Smooth muscle cell of the brain vasculature (primary cell): ENCODE data around the gene GSN.
"Not testable (repeated sequence)": the region's sequence is repeated elsewhere in the genome, so short reads cannot be mapped to it uniquely, and the experiment has no call there.

Experiments used
- DNase-seq: peaks from one replicate; pipeline ENCODE4 v3.0.0-alpha.2; 2012; ENCODE audit warnings: low read depth, low spot score

The GSN gene

DNA sequence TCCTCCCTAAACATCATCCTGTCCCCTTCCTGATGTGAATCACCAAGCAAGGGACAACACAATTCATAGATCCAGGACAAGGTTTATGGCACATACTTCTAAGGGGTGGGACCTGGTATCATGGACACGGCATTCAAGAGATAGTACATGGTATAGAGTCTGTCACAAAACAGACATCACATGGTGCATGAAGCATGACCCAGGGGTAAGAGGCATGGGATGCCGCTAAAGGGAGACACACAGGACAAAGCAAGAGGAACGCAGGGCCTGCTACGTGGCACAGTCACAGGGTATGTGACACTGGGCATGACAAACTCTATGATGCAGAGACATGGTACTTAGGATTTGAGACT lies 20.7 kb downstream of the GSN start:
- DNase-seq: no peak

DNA sequence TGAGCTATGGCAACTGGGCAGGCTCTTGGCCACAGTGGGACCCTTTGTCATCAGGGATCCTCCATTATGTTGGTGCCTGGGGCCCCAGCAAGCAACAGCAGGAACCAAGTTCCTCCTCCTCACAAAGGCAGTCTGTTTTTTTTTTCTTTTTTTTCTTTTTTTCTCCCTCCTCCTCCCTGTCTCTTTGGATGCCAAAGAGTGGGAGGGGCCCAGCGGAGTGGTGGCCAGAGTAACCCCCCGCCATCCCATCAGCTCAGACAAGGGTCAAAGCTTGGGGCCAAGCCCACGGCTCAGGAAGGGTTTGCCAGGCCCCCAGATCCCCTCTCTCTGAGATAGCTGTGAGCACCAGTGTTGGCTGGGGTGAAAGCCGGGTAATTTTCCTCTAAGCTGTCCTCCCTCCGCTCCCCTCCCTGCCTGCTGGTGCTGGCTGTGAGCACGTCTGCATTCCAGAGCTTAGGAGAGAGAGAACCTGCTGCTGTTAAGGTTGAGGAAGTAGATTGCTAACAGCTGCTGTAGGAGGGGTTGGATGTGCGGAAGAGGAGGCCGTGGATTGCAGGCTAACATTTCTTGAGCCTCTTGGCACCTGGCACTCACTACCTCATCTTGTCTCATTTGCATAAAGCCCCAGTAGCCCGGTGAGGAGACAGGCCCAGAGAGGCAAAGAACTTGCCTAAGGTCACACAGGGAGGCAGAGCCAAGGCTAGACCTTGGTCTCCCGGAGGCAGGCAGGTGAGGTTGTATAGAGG lies 21.2 kb downstream of the GSN start:
- peak; percentile 46 for DNase-seq

DNA sequence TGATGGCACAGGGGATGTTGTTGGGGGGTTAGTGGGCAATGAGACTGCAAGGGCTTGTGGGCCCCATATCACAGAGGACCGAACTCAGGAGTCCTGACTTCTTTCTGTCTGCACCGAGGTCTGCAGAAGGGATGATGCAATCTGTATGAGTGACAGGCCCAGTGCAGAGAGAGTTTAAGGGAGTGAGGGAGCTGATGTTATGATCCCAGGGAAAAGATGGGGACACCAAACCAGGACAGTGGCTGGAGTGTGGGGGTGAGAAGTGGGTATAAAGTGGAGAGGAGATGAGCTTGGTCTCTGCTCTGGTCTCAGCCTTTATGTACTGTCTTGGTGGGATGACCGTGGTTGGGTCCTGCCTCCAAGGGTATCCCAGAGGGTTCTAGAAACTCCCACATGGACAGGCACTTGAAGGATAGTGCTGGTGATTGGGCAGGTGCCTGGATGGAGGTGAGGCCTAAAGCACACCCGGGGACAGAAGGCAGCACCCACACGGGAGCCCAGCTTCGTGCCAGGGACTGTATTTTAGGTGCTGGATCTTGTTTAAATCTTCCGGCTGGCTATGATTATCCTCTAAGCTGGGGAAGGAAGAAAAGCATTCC lies 21.9 kb downstream of the GSN start:
- no peak for DNase-seq

DNA sequence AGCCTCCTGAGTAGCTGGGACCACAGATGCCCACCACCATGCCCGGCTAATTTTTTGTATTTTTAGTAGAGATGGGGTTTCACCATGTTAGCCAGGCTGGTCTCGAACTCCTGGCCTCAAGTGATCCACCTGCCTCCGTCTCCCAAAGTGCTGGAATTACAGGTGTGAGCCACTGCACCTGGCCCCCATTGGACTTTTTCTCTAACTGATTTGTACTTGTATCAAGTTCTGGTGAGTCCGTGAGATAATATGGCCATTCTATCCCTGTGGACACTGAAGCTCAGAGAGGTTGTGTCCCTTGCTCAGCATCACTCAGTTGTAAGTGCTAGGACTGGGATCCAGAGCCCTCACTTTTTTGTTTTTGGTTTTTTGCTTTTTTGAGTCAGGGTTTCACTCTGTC lies 23.6 kb downstream of the GSN start:
- not testable (repeated sequence) for DNase-seq

DNA sequence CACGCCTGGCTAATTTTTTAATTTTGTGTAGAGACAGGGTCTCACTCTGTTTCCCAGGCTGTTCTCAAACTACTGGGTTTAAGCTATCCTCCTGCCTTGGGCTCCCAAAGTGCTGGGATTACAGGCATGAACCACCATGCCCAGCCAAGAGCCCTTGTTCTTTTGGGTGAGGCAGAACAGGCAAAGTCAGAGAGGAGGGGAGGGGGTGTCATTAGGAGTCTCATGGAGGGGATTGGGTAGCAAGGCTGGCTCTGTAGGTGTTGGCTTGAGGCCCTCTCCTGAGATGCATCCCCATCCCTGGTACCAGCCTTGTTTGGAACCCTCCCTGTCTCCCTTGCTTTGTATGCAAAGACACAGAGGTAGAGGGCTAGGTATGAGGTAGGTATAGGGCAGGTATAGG lies 24.1 kb downstream of the GSN start:
- DNase-seq: no peak

DNA sequence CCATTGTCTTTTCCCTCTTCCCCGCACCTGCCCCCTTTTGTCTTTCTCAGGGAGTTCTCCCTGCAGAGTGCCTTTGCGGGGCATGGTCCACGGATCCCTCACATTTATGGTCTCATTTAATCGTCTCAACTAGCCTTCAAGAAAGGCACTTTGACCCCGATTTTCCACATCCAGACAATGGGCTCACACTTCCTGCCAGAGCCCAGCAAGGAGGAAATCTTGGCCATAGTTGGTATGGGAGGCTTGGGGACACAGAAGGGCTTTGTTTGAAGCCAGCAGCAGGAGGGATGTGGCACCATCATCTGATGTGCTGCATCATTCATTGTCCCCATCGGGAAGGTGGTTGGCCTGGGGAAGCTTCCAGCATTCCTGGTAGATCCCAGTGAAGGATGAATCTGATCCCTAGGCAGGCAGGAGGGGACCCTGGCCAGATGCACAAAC lies 24.9 kb downstream of the GSN start:
- DNase-seq: no peak

DNA sequence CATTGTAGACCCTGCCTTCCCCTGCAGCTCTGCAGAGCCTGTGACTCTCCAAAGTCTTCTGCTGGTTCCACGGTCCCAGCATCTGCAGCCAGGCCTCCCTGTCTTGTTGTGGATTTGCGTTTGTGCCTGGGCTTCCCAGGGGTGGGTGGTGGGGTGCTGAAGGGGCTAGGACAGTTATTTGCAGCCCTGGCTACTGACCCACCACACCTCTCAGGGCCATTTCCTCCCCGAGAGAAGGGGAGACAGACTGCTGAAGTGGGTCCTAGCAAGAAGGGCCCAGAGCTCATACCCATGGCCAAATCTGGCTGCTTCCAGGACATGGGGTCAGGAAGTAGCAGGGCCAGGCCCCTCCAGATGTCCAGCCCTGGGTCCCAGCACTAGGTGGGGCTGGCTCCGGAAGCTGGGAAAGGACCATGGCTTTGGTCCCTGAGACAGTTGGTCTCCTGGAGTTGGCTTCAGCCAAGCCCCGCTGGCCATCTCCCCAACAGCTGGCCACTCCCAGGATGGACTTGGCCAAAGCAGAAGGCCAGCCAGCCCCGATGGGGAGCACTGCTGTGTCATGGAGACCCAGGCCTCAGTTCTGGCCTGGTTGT lies 26.3 kb downstream of the GSN start:
- no peak for DNase-seq

DNA sequence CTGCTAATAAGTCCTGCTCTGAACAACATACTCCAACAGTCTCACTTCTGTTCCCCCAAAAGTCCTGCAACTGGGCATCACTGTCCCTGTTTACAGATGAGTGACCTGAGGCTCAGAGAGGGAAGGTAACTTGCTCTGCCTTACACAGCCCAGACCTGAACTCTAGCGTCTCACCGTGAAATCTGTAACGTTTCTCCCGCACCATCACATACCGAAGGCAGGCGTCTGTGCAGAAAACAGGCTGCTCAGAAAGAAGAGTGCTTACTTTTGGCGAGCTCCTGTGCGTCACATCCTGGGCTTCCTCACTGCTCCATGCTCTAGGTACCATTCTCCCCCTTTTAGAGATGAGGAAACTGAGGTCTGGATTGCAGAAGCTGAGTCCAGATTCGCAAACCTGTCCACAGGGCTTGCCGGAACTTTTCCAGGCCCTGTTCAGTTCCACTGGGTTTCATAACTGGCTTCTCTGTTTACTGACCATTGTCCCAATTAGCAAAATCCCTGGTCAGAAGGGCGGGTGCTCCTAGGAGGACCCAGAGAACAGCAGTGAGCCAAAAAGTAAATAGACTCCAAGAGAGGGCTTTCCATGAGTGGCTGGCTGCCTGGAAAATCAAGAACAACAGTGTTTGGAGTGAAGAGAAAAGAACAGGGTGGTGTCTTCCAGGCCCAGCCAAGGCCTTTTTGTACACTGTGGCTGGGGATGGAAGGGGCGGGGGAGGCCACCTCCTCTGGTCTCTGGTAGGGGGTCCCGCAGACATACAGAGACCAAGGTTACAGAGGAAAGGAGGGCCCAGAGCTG lies 27.1 kb downstream of the GSN start:
- no peak for DNase-seq

DNA sequence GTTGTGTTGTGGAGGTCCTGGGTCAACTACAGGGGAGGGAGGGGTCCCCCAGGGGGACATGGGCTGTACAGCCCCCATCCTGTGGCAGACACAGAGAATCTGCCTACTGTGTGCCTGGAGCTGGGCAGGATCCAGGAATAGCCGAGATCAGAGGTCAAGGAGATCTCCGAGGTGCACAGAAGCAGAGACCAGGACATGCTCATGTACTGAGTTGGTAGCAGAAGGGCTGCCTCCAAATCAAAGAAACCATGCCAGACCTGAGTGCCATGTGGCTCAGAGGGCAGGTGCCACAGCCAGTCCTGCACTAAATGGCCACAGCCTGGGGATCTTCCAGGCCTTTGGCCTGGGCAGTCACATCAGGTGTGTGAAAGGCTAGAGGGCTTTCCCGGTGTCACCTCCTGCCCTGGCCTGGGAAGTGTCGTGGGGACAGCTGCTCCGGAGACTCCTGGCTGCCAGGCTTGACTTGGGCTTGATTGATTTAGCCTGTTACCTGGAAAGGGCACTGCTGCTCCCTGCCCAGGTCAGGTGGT lies 27.8 kb downstream of the GSN start:
- DNase-seq: no peak

DNA sequence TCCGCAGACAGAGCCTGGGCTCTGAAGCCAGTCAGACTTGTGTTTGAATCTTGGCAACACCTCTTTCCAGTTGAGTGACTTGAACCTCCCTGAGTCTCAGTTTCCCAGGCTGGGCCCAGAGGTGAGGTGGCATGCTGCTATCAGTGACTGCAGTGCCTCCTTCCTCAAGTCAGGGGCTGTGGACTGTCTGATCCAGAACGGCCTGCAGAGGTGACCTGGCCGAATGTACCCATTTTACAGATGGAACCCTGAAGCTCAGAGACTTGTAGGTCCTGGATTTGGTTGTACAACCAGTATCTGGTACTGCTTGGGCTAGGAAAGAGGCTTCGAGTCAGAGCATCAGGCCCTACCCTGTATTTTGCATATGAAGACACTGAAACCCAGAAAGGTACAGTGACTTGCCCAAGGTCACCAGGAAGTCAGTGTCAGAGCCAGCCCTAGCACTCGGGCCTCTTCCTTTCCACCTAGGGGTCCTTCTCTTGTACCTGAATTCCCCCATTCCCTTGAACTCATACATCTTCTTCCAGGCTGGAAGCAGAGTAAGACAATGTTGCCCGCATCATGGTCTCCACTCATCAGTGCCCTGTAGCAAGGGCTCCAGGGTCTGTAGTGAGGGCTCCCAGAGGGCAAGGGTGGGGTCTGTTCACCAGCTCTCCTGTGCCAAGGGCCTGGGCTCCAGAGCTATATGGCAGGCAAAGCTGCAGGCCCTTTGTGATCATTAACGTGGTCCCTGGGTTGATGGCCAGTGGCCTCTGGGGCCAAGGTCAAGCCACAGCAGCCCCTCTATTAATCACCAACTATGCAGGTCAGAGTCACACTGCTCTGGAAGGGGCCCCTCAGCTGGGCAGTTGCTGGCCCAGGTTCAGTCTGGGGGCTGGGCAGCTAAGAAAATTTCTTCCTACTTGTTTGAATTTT lies 28.5 kb downstream of the GSN start:
- DNase-seq: no peak

DNA sequence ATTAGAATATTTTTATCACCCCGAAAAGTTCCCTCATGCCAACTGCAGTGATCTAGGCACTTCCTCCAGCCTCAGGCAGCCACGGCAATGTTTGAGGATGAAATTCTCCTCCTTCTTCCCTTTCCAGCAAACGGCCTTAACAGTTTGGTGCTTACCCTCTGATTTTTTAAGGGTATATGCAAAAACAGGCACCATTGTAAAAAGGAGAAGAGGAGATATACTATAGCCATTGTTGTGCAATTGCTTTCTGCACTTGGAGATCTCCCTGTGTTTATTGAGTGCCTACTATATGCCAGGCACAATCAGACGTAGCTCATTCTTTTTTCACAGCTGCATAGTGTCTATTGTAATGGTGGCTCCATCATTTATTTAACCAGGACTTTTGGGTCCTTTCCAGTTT lies 29.4 kb downstream of the GSN start:
- DNase-seq: no peak

DNA sequence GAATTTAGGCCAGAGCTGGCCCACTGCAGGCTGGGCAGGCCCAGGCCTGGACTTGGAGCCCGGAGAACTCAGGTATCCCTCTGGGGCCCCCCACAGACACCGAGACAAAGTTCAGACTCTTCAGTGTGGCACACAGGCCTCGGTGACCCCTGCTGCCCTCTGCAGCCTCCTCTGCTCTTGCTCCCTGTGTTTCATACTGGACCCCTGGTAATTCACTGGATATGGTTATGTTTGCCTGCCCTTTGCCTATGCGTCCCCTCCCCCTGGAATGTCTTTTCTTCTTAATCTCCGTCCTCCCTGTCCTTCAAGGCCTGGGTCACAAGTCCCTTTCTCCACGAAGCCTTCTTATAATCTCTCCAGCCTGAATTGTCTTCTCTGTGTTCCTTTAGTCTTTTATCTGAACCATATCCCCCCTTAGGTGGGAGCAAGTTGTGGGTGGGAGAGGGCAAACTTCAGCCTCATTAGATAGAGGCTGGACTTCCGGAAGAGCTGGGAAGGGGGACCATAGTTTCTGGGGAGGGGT lies 30.1 kb downstream of the GSN start:
- DNase-seq: no peak

DNA sequence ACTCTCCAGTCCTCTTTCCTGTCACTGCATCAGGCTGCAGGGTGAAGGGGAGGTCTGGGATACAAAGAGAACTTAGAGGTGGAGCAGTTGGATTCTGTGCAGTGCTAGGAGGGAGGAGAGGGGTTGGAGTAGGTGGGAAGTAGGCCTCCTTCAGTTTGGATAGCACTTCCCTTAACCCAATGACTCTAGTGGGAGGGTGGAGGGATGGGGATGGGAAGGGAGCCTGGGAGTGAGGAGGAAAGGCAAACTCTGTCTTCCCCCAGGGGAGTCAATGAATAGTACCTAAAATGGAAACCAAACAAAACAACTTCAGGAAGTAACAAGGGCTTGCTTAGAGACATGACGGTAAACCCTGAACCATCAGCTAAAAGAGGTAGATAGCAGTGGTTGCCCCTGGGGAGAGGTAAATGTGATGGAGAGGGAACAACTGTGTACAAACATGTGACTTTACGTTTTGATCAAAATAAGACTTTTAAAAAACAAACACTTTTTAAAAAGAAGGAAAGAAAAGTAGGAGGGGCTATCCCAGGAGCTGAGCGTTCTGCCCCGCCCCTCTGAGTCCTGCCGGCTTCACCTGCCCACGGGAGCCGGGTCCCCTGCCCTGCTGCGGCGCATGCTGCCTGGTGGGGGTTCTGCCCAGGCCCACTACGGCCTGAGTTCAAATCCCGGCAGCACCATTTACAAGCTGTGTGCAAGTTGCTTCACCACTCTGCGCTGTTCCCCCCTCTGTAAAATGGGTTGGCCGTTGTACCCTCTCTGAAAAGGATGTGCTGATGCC lies 30.9 kb downstream of the GSN start:
- peak; percentile 69 for DNase-seq

DNA sequence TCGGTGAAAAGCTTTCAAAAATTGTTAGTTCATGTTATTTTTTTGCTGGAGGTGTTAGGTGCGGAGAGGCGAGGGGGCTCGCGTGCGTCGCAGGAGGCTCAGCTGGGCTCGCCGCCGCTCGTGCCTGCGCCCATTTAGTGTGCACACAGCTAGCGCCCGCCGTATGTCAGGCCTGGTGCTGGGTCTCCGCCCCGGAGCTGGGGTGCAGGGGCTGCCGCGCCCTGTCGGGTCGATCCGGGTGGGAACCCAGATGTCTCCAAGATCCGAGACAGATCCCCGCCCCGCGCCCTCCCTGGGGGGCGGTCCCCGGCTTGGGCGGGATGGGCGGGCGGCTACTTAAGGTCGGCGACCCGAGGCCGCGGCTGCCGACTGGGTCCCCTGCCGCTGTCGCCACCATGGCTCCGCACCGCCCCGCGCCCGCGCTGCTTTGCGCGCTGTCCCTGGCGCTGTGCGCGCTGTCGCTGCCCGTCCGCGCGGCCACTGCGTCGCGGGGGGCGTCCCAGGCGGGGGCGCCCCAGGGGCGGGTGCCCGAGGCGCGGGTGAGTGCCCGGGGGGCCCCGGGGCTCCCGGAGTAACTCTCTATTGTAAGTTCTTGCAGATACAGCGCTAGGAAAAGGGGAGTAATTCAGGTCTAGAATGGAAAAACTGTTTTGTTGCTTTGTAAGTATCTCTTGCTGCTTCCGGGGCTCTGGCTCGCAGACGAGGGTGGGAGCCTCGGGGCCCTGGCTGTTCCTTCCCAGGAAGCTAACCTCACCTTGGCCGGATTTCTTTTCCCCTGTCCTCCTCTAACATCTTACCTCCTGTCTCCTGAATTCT lies 31.7 kb downstream of the GSN start:
- DNase-seq: no peak

DNA sequence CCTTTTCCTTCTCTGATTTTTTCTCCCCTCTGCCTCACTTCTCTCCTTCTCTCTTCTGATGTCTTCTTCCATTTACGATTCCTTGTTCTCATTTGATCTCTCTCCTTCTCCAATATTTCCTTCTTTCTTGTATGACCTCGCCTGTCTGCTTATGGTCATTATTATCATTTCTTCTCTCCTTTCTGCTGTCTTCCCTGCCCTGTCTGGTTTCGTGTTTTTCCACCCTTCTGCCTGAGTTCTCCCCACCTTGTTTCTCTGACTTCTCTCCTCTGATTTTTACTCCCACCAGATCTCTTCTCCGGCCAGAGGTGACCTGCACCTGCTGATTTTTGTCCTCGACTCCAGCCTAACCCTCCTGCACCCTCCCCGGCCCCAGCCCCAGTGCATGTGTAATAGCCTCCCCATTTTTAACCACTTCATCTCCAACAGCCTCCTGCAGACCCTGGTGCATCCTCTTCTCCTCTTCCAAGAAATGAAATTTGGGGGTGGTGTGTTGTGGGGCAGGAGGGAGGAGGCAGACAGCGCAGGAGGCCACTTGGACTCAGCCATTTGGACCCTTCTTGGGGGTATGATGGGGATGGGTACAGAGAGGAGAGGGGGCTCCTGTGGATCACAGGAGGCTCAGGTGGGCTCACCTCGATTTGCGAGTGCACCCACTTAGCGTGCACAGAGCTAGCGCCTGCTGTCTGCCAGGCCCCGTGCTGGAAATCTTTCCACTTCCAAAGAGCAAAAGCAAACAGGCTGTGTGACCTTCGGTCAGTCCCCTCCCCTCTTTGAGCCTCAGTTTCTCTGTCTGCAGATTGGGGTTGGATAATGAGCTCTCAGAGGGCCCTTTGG lies 32.5 kb downstream of the GSN start:
- DNase-seq: no peak

DNA sequence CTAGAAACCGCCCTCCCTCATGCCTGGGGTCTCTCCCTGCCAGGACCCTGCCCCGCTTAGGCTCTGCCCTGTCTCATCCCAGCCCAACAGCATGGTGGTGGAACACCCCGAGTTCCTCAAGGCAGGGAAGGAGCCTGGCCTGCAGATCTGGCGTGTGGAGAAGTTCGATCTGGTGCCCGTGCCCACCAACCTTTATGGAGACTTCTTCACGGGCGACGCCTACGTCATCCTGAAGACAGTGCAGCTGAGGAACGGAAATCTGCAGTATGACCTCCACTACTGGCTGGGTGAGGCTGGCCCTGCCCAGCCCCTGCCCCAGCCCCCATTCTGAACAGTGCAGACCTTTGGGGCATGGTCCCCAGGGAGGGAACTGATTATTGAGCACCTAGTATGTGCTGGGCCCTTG lies 33.9 kb downstream of the GSN start:
- no peak for DNase-seq

DNA sequence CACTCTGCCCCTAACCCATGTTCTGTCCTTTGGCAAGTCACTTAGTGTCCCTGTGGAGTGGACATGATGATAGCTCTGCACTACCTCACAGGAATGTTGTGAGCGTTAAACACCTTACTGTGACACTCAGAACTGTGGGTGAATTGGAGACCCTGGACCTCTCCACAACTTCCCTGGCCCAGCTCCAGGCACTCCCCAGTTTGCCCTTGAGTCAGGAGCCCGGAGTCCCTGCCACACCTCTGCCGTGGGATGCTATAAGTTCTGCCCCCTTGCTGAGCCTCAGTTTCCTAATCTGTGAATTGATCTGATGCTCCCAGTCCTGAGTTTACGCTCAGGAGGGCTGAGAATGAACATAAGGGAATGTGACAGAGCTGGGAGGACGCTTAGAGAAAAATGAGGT lies 34.4 kb downstream of the GSN start:
- DNase-seq: no peak

DNA sequence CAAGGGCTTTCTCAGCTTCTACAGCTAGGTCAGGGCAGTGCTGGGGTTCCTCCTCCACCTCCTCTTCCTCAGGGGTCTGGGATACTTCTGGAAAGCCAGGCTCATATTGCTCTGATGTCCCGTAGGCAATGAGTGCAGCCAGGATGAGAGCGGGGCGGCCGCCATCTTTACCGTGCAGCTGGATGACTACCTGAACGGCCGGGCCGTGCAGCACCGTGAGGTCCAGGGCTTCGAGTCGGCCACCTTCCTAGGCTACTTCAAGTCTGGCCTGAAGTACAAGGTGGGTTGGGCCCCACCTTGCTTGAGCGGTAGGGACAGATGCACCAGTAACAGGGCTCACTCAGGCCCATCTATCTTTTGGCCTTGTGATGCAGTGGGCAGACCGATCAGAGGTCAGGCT lies 34.8 kb downstream of the GSN start:
- no peak for DNase-seq
